GM18909 (cell line): Measurements from ENCODE around the gene LSM3.

ENCODE experiments used
- ATAC-seq: cut with Tn5 transposase; IDR thresholded peaks from one replicate; pipeline ENCODE4 v1.9.1; 2021; ENCODE audit warnings: mild to moderate bottlenecking; ENCODE audit not compliant: unreplicated experiment, poor library complexity

LSM3 gene

GRCh38 chr3:14142567-14143270 lies 35.9 kb upstream of the LSM3 start:
- ATAC-seq: no peak

- no peak for ATAC-seq
Measured at GRCh38 chr3:14143271-14144225, 35.1 kb upstream of the LSM3 start.

GRCh38 chr3:14144423-14145075 lies 34.1 kb upstream of the LSM3 start:
- ATAC-seq: peak; percentile 93

- ATAC-seq: no peak
Measured at GRCh38 chr3:14145236-14145635, 33.4 kb upstream of the LSM3 start.

GRCh38 chr3:14145670-14146380 lies 32.8 kb upstream of the LSM3 start:
- no peak for ATAC-seq

GRCh38 chr3:14146381-14147065 lies 32.1 kb upstream of the LSM3 start:
- no peak for ATAC-seq

- no peak for ATAC-seq
Measured at GRCh38 chr3:14147066-14147435, 31.6 kb upstream of the LSM3 start.

- no peak for ATAC-seq
Measured at GRCh38 chr3:14147617-14148016, 31.0 kb upstream of the LSM3 start.

- ATAC-seq: no peak
Measured at GRCh38 chr3:14148041-14148985, 30.3 kb upstream of the LSM3 start.

GRCh38 chr3:14150078-14150477 lies 28.5 kb upstream of the LSM3 start:
- no peak for ATAC-seq

GRCh38 chr3:14150491-14151230 lies 28.0 kb upstream of the LSM3 start:
- no peak for ATAC-seq

- ATAC-seq: no peak
Measured at GRCh38 chr3:14151471-14152083, 27.0 kb upstream of the LSM3 start.

- ATAC-seq: no peak
Measured at GRCh38 chr3:14152233-14152962, 26.2 kb upstream of the LSM3 start.

- ATAC-seq: no peak
Measured at GRCh38 chr3:14152963-14153355, 25.7 kb upstream of the LSM3 start.

- no peak for ATAC-seq
Measured at GRCh38 chr3:14153663-14154062, 25.0 kb upstream of the LSM3 start.

- no peak for ATAC-seq
Measured at GRCh38 chr3:14154276-14154675, 24.3 kb upstream of the LSM3 start.

- ATAC-seq: no peak
Measured at GRCh38 chr3:14154895-14155440, 23.6 kb upstream of the LSM3 start.
